NCI-H2171 (cell line): ENCODE results near the gene POU6F2.

ENCODE experiments used
- DNase-seq: peaks from one replicate; lab custom pipeline; 2025; lab: John Stamatoyannopoulos, UW

The POU6F2 gene

GRCh38 chr7:39128287-39128843 is 150.7 kb downstream of the POU6F2 start:
- no peak for DNase-seq

DNA sequence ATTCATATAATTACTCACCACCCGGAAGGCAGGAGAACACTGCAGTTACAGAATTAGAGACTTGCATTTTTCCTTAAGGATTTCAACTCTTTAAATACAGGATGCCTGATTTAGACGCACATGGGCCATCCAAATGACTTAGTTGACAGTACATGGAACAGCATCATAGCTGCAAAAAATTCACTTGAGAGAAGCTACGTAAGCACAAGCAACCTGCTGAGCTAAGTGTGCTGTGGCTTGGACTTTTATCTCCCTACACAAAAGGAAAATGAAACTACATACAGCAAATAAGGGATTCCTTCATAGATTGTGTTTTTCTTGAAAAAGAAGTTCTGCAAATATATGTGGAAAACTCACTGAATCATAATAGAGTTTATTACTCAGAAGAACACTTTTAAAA is 152.6 kb downstream of the POU6F2 start:
- no peak for DNase-seq

DNA sequence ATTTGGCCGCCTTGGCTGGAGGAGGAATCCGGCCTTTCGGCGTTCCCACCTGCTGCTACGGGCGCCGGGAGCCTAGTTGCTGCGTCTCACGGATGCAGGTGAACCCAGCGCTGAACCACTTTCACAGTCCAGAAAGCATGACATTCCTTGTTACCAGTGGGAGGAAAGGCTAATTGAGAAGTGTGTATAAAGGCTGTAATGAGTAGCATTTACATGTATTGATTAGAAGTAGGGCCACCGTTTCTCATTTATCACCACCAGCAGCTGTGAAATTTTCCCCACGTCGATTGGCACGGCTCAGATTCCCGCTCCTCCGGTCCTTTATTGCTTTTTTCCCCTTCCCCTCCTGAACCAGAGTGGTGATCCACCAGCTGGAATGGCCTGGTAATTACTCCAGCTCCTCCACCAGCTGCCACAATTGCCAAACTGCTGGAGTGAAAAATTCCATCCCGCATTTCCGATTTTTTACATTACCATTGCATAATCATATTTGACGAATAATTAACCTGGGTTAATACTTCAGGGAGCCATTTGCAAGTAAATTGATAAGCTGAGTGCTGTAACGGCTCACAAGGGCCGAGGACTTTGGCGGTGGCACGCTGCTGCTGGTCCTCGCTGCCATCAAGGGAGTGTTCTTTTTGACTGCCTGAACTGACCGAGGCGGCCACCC is 153.3 kb downstream of the POU6F2 start:
- peak; percentile 81 for DNase-seq

DNA sequence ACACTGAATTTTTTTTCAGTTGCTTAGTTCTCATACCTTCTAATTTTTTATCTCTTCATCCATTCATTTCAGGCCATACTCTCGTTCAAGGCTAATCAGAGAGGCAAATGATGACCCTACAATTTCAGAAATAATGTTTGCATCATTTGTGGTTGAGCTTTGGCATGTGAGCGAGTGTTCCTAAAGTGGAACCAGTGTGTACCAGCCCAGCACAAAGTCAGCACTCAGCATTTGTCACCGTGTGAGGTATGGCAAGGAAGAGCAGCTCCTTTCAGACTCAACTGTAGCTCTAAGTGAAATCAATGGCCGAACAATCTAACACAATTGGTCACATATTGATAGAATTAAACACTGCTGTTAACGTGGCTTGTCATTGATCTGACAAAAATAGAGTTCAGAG is 154.6 kb downstream of the POU6F2 start:
- DNase-seq = no peak

DNA sequence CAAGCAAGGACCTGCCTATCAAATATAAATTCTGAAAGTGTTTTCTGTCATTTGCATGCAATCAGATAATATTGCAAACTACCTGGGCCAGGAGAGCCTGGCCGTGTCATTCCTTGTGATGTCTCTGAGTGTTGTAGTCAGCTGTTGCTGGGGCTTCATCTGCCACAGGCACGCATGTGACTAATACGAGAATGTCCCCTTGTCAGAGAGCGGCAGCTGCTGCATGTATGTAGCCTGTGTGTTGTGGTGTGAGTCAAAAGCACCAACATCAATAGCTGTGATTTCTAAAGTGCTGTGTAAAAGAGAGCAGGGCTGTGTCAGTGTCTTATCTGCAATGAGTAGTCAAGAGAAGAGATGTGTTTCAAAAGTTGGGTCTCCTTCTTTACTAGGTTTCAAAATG is 155.4 kb downstream of the POU6F2 start:
- no peak for DNase-seq

DNA sequence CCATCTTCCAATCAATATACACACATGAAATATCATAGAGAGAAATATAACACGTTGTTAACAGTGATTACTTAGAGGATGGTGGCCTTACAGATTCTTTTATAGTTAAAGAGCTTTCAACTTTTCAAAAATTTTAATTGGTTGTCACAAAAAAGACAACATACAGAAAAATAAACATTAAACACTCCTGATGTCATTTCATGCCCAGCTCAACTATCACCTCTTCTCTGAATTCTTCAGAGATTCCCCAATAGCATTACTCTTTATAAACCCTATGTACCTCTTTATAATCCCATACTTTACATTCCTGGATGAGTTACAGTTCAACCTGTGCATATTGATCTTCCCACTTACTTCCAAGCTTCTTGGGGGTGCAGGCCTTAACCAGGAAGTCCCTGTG is 159.8 kb downstream of the POU6F2 start:
- no peak for DNase-seq

- DNase-seq = no peak
Observed at GRCh38 chr7:39142750-39143149, 165.0 kb downstream of the POU6F2 start.

GRCh38 chr7:39144420-39144819 is 166.7 kb downstream of the POU6F2 start:
- no peak for DNase-seq

- DNase-seq = no peak
Observed at GRCh38 chr7:39145283-39145682, 167.6 kb downstream of the POU6F2 start.

DNA sequence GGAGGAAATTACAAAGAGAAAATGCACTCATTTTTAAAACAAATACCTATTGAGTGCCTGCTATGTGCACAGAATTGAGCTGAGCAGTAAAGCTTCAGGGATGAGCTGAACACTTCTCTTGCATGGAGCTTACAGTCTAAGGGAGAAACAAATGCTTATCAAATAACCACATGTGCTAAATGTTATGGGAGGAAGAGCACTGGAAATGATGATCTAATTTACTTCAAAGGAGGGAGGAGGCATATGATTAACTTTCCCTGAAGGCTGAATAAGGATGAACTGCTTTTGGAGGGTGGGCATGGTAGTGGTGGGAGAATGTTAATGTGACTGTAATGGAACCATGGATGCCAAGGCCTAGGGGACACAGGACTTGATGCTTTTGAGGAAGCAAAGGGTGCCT is 168.2 kb downstream of the POU6F2 start:
- no peak for DNase-seq

DNA sequence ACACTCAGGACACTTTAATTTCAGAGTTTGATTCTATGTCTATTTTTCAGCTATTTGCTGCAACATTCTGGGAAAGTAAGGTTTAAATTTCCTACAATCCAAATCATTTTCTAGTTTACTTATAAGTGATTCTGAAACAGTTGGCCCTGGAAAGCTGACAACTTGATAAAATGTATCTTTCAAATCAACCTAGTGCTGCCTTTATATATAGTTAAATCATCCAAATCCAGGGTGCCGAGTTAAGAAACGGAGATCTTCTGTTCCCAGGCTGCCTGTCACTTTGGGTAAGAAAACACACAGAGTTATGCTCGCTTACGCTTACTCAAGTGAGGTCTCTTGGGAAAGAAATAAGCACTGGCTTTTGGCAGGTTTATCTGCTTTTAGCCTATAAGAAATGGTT is 175.0 kb downstream of the POU6F2 start:
- DNase-seq = no peak

GRCh38 chr7:39153113-39153512 is 175.4 kb downstream of the POU6F2 start:
- no peak for DNase-seq

GRCh38 chr7:39153647-39154046 is 175.9 kb downstream of the POU6F2 start:
- no peak for DNase-seq

- no peak for DNase-seq
Observed at GRCh38 chr7:39154815-39155214, 177.1 kb downstream of the POU6F2 start.

DNA sequence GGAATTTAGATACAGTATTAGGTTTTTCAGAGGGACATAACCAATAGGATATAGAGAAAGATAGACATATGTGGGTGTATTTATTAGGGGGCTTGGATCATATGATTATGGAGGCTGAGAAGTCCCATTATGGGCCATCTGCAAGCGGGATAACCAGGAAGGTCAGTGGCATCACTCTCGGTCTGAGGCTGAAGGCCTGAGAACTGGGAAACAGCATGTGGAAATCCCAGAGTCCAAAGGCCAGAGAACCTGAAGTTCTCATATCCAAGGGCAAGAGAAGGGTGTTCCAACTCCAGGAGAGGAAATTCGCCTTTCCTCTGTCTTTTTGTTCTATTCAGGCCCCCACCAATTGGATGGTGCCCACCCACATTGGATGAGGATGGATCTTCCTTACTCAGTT is 180.7 kb downstream of the POU6F2 start:
- DNase-seq = no peak

DNA sequence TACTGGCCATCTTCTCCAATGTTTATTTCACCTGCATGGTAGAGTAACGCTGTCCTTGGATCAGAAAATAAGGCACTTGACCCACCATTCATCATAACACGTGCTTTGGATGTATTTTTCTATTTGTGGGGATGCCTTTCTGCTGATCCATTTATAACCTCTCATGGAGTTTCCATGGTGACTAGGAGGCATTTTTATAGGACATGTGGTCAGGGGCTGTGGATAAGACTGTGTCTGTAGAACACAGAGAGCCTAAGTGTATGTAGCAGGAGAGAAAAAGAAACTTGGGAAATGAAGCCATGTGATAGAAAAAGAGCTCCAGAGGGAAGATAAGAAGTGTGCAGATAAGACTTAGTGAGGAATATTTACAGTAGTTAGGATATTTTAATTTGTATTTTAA is 184.2 kb downstream of the POU6F2 start:
- DNase-seq = no peak

GRCh38 chr7:39164887-39165286 is 187.2 kb downstream of the POU6F2 start:
- peak; percentile 23 for DNase-seq

- no peak for DNase-seq
Observed at GRCh38 chr7:39168403-39169098, 190.8 kb downstream of the POU6F2 start.

GRCh38 chr7:39172137-39172536 is 194.4 kb downstream of the POU6F2 start:
- no peak for DNase-seq

DNA sequence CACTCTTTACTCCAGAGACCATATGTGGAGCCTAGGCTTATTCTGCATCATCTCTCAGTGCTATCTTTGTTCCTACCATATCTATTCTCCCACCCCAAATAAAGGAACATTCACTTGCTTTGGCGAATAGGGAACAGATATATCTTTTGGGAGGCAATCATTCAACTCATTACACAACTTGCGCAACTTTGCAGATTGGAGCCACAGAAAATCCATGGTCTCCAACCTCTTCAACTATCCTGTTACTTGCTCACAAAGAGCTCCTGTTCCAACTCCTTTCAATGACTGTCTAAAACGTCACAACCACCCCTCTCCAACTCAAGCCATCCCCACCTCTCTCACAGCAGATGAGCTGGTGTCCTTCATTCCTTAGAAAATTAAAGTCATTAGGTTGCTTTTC is 203.7 kb downstream of the POU6F2 start:
- no peak for DNase-seq

GRCh38 chr7:39183796-39184195 is 206.1 kb downstream of the POU6F2 start:
- DNase-seq = no peak

DNA sequence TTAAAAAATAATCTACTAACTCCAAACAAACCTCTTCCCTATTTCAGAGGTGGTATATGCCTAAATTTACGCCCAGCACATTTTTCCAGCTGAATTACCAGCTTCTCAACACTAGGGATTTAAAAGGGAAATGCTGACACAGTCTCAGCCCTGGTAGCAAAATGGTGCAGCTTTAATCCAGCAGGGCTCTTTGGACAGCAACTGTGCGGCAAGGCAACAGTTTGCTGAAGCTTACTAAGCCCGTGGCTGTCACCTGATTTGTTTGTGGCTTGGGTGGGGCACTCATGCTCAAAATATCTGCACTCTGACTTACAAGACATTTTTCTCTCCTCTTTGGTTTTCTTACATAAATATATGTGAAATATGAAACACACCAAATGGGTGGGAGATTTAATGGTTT is 206.7 kb downstream of the POU6F2 start:
- DNase-seq = no peak

GRCh38 chr7:39186131-39186530 is 208.4 kb downstream of the POU6F2 start:
- DNase-seq = no peak

- no peak for DNase-seq
Observed at GRCh38 chr7:39186671-39187070, 209.0 kb downstream of the POU6F2 start.
